ENCODE data around the gene AFF2.

AFF2 gene

GRCh38 chrX:149045645-149046210, 545.3 kb downstream of the AFF2 start:
- TF ChIP-seq CTCF (IDR thresholded peaks at IDR 0.05; ENCODE audit: low read depth, low read length): no peak
- DNase-seq (ENCODE audit: low read depth, low spot score): no peak
- in situ Hi-C loops (cut with HindIII; ENCODE audit: low sequenced_read_pairs): no loop called here
- H3K4me3 ChIP-seq (ENCODE audit: low read depth, low read length): no peak overlapping the region
